Uterus (tissue), 4 donors: ENCODE measurements around the gene PPRC1. TPM values are rescaled to one million over a fixed set of nuclear protein-coding genes. Genes with fewer than 3 reads are reported as not detected.

Experiments
- DNase-seq, 2 donors: peaks; one replicate each; pipeline ENCODE4 v3.0.0-alpha.2; 2019 to 2020
- H3K27ac ChIP-seq, 2 donors: fragments of 200-600 bp; sonication (generic); 1 replicate in 1 of 2; 2 replicates in 1 of 2; pipeline ENCODE4 v1.5.1; 2016 to 2018
- H3K27me3 ChIP-seq, 2 donors: fragments of 200-600 bp; sonication (generic); one replicate each; pipeline ENCODE4 v1.5.1; 2018 to 2019; ENCODE audit warnings: control low read depth in 1 of 2
- H3K36me3 ChIP-seq, 2 donors: fragments of 200-600 bp; sonication (generic); one replicate each; pipeline ENCODE4 v1.5.1; 2019; ENCODE audit warnings: control low read depth in 1 of 2
- H3K4me1 ChIP-seq, 2 donors: fragments of 200-600 bp; sonication (generic); one replicate each; pipeline ENCODE4 v1.5.1; 2018 to 2019; ENCODE audit warnings: control low read depth in 1 of 2
- H3K4me3 ChIP-seq, 2 donors: fragments of 200-600 bp; sonication (generic); 1 replicate in 1 of 2; 2 replicates in 1 of 2; pipeline ENCODE4 v1.5.1; 2018 to 2019; ENCODE audit warnings: mild to moderate bottlenecking in 1 of 2
- H3K9me3 ChIP-seq, 2 donors: fragments of 200-600 bp; sonication (generic); one replicate each; pipeline ENCODE4 v1.5.1; 2019; ENCODE audit warnings: control low read depth in 1 of 2
- CTCF ChIP-seq, 4 experiments: fragments of 200-600 bp in 2 of 4; fragments of 450-650 bp in 2 of 4; sonication (generic) in 2 of 4; IDR thresholded peaks; one replicate each; pipeline ENCODE4 v1.5.1; 2016 to 2019; ENCODE audit warnings: antibody characterized with exemption in 4 of 4, mild to moderate bottlenecking in 2 of 4, moderate library complexity in 1 of 4
- POLR2A ChIP-seq, 2 donors: fragments of 450-650 bp; IDR thresholded peaks; one replicate each; pipeline ENCODE4 v1.6.1; 2016; ENCODE audit warnings: antibody characterized with exemption in 2 of 2, mild to moderate bottlenecking in 1 of 2, moderate library complexity in 1 of 2
- intact Hi-C: fragments of 100-400 bp; cut with DNase I; formaldehyde crosslinking; loops from one replicate; pipeline ENCODE4 v1.15.1; 2023; ENCODE audit warnings: low total_unique reads
- total RNA-seq, 4 donors: library from RNA; depleted of rRNA in 3 of 4; stranded (reverse); fragments of >200 nt in 3 of 4; gene quantifications; one replicate each; pipeline versions ENCODE4 v1.1.0 to v1.2.4, GENCODE V29; 2014 to 2023
- donor health status: DM: yes; HTN: yes; CAD: no.

The PPRC1 gene
- total RNA-seq, 4 donors from 2014 or later: 1.8 to 58.2 (median 15.5) TPM

GRCh38 chr10:102117391-102118159 is 15.3 kb upstream of the PPRC1 start:
- no peaks in the 10 kb centered on the region for H3K27me3 ChIP-seq
- intact Hi-C loops: no loop called here
- H3K27ac ChIP-seq: peak overlapping the region; percentile 98 to 100
- peaks cover 7 to 43% of the 10 kb centered on the region in 2 donors for H3K4me1 ChIP-seq
- peak overlapping the region; percentile 22 to 84 for H3K4me3 ChIP-seq
- peak in 1 of 2 donors; percentile 43 for TF ChIP-seq POLR2A (IDR thresholded peaks at IDR 0.05)
- peak in 1 of 4 experiments; percentile 8 for TF ChIP-seq CTCF (IDR thresholded peaks at IDR 0.05)
- peak; percentile 86 for DNase-seq
- no peaks in the 10 kb centered on the region for H3K9me3 ChIP-seq
- no peaks in the 10 kb centered on the region for H3K36me3 ChIP-seq

- Histone ChIP-seq H3K27ac (peak overlapping the region; percentile 98 to 100), H3K4me1 (peaks cover 0 to 34% of the 10 kb centered on the region in 2 donors), H3K36me3 (no peaks in the 10 kb centered on the region), H3K4me3 (peak overlapping the region; percentile 84 to 93), H3K27me3 (no peaks in the 10 kb centered on the region), H3K9me3 (no peaks in the 10 kb centered on the region)
- TF ChIP-seq CTCF (IDR thresholded peaks at IDR 0.05) (no peak), POLR2A (IDR thresholded peaks at IDR 0.05) (no peak)
- DNase-seq: peak; percentile 55 to 58
- intact Hi-C loops: no loop called here
Measured at GRCh38 chr10:102118867-102119266, 14.0 kb upstream of the PPRC1 start.

- H3K27ac ChIP-seq: peak overlapping the region; percentile 98 to 100
- H3K9me3 ChIP-seq: no peaks in the 10 kb centered on the region
- intact Hi-C loops: no loop called here
- peak overlapping the region; percentile 84 to 93 for H3K4me3 ChIP-seq
- H3K4me1 ChIP-seq: peaks cover 0 to 34% of the 10 kb centered on the region in 2 donors
- H3K27me3 ChIP-seq: no peaks in the 10 kb centered on the region
- peak; percentile 80 to 88 for DNase-seq
- H3K36me3 ChIP-seq: no peaks in the 10 kb centered on the region
- no peak for TF ChIP-seq POLR2A (IDR thresholded peaks at IDR 0.05)
- TF ChIP-seq CTCF (IDR thresholded peaks at IDR 0.05): no peak
Measured at GRCh38 chr10:102119417-102120141, 13.3 kb upstream of the PPRC1 start.

GRCh38 chr10:102120142-102120990 is 12.5 kb upstream of the PPRC1 start, which contains the start of gene LDB1:
LDB1 (minus strand) TSS chr10:102120368; CDS start chr10:102120110, 258 bp downstream.
- intact Hi-C loops: no loop called here
- H3K4me1 ChIP-seq: peaks cover 0 to 31% of the 10 kb centered on the region in 2 donors
- H3K27ac ChIP-seq: peak within 1 kb of the TSS; percentile 98 to 100
- no peaks in the 10 kb centered on the region for H3K9me3 ChIP-seq
- H3K27me3 ChIP-seq: no peaks in the 10 kb centered on the region
- peak in 3 of 4 experiments; percentile 14 to 36 (median 25) for TF ChIP-seq CTCF (IDR thresholded peaks at IDR 0.05)
- TF ChIP-seq POLR2A (IDR thresholded peaks at IDR 0.05): peak; percentile 95 to 96
- H3K36me3 ChIP-seq: no peaks in the 10 kb centered on the region
- peak within 1 kb of the TSS; percentile 84 to 93 for H3K4me3 ChIP-seq
- DNase-seq: peak; percentile 78 to 81
